HepG2 (cell line): Measurements from ENCODE around the gene NDRG3. TPM values are rescaled to one million over a fixed set of nuclear protein-coding genes. Genes with fewer than 3 reads are reported as not detected.

Source experiments
- AHR ChIP-seq: IDR thresholded peaks from 2 replicates; pipeline ENCODE4 v1.6.1; 2018; ENCODE audit warnings: missing genetic modification reagents, missing compliant biosample characterization
- CREM ChIP-seq, 2 experiments: sonication (generic) in 1 of 2; formaldehyde crosslinking in 1 of 2; IDR thresholded peaks; 2 replicates each; pipeline versions ENCODE4 v1.4.0 to v1.6.1; 2016 to 2020; ENCODE audit warnings: antibody characterized with exemption in 1 of 2, mild to moderate bottlenecking in 1 of 2, missing genetic modification reagents in 1 of 2
- HMG20B ChIP-seq: conservative IDR thresholded peaks from 2 replicates; pipeline ENCODE4 v1.6.1; 2016; ENCODE audit warnings: missing genetic modification reagents, missing compliant biosample characterization
- HNF4A ChIP-seq: sonication (generic); formaldehyde crosslinking; IDR thresholded peaks from 2 replicates; pipeline ENCODE4 v1.4.0; 2020; ENCODE audit warnings: missing genetic modification reagents
- MTA3 ChIP-seq: sonication (generic); formaldehyde crosslinking; IDR thresholded peaks from 2 replicates; pipeline ENCODE4 v1.4.0; 2020; ENCODE audit warnings: missing genetic modification reagents
- NFE2L2 ChIP-seq: fragments of 150-350 bp; IDR thresholded peaks from 2 replicates; pipeline ENCODE4 v1.6.1; 2014; ENCODE audit warnings: low read length
- RFX3 ChIP-seq: IDR thresholded peaks from 2 replicates; pipeline ENCODE4 v1.6.1; 2016; ENCODE audit warnings: missing biosample characterization, missing genetic modification reagents
- SOX6 ChIP-seq, 2 experiments: fragments of 450-650 bp in 1 of 2; sonication (generic) in 1 of 2; formaldehyde crosslinking in 1 of 2; IDR thresholded peaks; 2 replicates each; pipeline versions ENCODE4 v1.4.0 to v1.6.1; 2017 to 2020; ENCODE audit warnings: antibody characterized with exemption in 1 of 2, mild to moderate bottlenecking in 1 of 2, missing genetic modification reagents in 1 of 2
- TAF1 ChIP-seq: sonication (generic); formaldehyde crosslinking; IDR thresholded peaks from 2 replicates; pipeline ENCODE4 v1.4.0; 2020; ENCODE audit warnings: missing genetic modification reagents
- ZC3H13 ChIP-seq: sonication (generic); formaldehyde crosslinking; IDR thresholded peaks from 2 replicates; pipeline ENCODE4 v1.8.1; 2023; ENCODE audit warnings: mild to moderate bottlenecking, missing genetic modification reagents, moderate library complexity
- ZNF274 ChIP-seq: sonication (generic); formaldehyde crosslinking; IDR thresholded peaks from 2 replicates; pipeline ENCODE4 v1.5.1; 2020; ENCODE audit warnings: mild to moderate bottlenecking, missing genetic modification reagents
- ZNF335 ChIP-seq: sonication (generic); formaldehyde crosslinking; IDR thresholded peaks from 2 replicates; pipeline ENCODE4 v1.4.0; 2020; ENCODE audit warnings: missing genetic modification reagents
- ZNF546 ChIP-seq: sonication (generic); formaldehyde crosslinking; conservative IDR thresholded peaks from 2 replicates; pipeline ENCODE4 v1.8.1; 2023; ENCODE audit warnings: mild to moderate bottlenecking, missing genetic modification reagents
- ZNF569 ChIP-seq: sonication (generic); formaldehyde crosslinking; IDR thresholded peaks from 2 replicates; pipeline ENCODE4 v1.5.0; 2020; ENCODE audit warnings: mild to moderate bottlenecking, missing genetic modification reagents, moderate library complexity, borderline replicate concordance
- ZNF747 ChIP-seq: sonication (generic); formaldehyde crosslinking; IDR thresholded peaks from 2 replicates; pipeline ENCODE4 v1.8.1; 2023; ENCODE audit warnings: missing genetic modification reagents, mild to moderate bottlenecking, borderline replicate concordance
- polyA plus RNA-seq, 8 experiments: library from polyadenylated mRNA; depleted of rRNA in 3 of 8; stranded (reverse) in 7 of 8; unstranded in 1 of 8; fragments of >200 nt; fragmentation: Illumina TruSeq in 4 of 8; extraction: Trizol in 4 of 8; gene quantifications; 2 replicates each; pipeline versions ENCODE4 v1.2.1 to v1.2.3, GENCODE V29; 2011 to 2016; ENCODE audit warnings: low read depth in 4 of 8, missing spikeins in 1 of 8, mixed read lengths in 1 of 8; ENCODE audit not compliant: insufficient read depth in 1 of 8
- total RNA-seq, 5 experiments: library from RNA; depleted of rRNA; stranded (reverse); fragments of >200 nt; fragmentation: Illumina TruSeq; extraction: Trizol; gene quantifications; 2 replicates each; pipeline ENCODE4 v1.2.3, GENCODE V29; 2016; ENCODE audit warnings: low read depth in 1 of 5
- TF ChIP-seq, protein P1 (sequence below): sonication (generic); formaldehyde crosslinking; IDR thresholded peaks from 2 replicates; pipeline ENCODE4 v1.9.0; 2021; ENCODE audit warnings: missing genetic modification reagents, borderline replicate concordance
- TF ChIP-seq, protein P2 (sequence below): sonication (generic); formaldehyde crosslinking; IDR thresholded peaks from 2 replicates; pipeline ENCODE4 v1.4.0; 2020; ENCODE audit warnings: missing genetic modification reagents, mild to moderate bottlenecking, borderline replicate concordance
- TF ChIP-seq, protein P3 (sequence below): sonication (generic); formaldehyde crosslinking; IDR thresholded peaks from 2 replicates; pipeline ENCODE4 v1.8.0; 2022; ENCODE audit warnings: low read depth, missing genetic modification reagents
- TF ChIP-seq, protein P4 (sequence below): sonication (generic); formaldehyde crosslinking; IDR thresholded peaks from 2 replicates; pipeline ENCODE4 v1.4.0; 2020; ENCODE audit warnings: low read depth, mild to moderate bottlenecking, missing genetic modification reagents
- TF ChIP-seq, protein P5 (sequence below): sonication (generic); formaldehyde crosslinking; IDR thresholded peaks from 2 replicates; pipeline ENCODE4 v1.5.0; 2020; ENCODE audit warnings: missing genetic modification reagents
- TF ChIP-seq, protein P6 (sequence below): fragments of 450-650 bp; IDR thresholded peaks from 2 replicates; pipeline ENCODE4 v1.6.1; 2016

NDRG3 gene
- total and polyA plus RNA-seq, 2 of the 13 experiments (the other 11 are each of a cell fraction or from before 2014, with no cell fraction given): 36.0 to 40.5 TPM

DNA sequence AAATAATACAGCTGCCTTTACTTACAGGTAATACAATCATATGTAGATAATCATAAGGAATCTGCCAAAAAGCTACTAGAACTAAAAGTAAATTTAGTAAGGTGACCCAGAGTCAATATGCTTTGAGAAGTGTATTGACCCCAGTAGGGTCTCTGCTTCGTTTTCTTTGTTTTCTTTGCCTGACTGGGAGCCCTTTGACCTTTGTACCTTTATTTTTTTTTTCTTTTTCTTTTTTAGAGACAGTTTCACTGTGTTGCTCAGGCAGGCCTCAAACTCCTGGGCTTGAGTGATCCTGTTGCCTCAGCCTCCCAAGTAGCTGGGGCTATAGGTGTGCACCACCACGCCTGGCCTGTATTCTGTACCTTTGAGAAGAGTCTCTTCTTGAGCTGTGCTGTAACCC, 122.4 kb downstream of the NDRG3 start (continued):
- TF ChIP-seq, protein P1, sequence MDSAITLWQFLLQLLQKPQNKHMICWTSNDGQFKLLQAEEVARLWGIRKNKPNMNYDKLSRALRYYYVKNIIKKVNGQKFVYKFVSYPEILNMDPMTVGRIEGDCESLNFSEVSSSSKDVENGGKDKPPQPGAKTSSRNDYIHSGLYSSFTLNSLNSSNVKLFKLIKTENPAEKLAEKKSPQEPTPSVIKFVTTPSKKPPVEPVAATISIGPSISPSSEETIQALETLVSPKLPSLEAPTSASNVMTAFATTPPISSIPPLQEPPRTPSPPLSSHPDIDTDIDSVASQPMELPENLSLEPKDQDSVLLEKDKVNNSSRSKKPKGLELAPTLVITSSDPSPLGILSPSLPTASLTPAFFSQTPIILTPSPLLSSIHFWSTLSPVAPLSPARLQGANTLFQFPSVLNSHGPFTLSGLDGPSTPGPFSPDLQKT (CRISPR knock-in tag): no peak
- TF ChIP-seq AHR (CRISPR knock-in tag): no peak
- TF ChIP-seq, protein P2, sequence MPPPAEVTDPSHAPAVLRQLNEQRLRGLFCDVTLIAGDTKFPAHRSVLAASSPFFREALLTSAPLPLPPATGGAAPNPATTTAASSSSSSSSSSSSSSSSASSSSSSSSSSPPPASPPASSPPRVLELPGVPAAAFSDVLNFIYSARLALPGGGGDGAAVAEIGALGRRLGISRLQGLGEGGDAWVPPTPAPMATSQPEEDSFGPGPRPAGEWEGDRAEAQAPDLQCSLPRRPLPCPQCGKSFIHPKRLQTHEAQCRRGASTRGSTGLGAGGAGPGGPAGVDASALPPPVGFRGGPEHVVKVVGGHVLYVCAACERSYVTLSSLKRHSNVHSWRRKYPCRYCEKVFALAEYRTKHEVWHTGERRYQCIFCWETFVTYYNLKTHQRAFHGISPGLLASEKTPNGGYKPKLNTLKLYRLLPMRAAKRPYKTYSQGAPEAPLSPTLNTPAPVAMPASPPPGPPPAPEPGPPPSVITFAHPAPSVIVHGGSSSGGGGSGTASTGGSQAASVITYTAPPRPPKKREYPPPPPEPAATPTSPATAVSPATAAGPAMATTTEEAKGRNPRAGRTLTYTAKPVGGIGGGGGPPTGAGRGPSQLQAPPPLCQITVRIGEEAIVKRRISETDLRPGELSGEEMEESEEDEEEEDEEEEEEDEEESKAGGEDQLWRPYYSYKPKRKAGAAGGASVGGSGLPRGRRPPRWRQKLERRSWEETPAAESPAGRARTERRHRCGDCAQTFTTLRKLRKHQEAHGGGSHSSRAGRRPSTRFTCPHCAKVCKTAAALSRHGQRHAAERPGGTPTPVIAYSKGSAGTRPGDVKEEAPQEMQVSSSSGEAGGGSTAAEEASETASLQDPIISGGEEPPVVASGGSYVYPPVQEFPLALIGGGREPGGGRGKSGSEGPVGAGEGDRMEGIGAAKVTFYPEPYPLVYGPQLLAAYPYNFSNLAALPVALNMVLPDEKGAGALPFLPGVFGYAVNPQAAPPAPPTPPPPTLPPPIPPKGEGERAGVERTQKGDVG: no peak
- TF ChIP-seq, protein P3, sequence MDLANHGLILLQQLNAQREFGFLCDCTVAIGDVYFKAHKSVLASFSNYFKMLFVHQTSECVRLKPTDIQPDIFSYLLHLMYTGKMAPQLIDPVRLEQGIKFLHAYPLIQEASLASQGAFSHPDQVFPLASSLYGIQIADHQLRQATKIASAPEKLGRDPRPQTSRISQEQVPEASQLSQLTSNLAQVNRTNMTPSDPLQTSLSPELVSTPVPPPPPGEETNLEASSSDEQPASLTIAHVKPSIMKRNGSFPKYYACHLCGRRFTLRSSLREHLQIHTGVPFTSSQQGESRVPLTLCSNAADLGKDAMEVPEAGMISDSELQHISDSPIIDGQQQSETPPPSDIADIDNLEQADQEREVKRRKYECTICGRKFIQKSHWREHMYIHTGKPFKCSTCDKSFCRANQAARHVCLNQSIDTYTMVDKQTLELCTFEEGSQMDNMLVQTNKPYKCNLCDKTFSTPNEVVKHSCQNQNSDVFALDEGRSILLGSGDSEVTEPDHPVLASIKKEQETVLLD (CRISPR knock-in tag): no peak
- no peak for TF ChIP-seq ZNF335 (CRISPR knock-in tag)
- peak; percentile 84 for TF ChIP-seq HNF4A (CRISPR knock-in tag)
- no peak for TF ChIP-seq ZNF546 (CRISPR knock-in tag)
- no peak for TF ChIP-seq HMG20B (CRISPR knock-in tag)
- TF ChIP-seq, protein P4, sequence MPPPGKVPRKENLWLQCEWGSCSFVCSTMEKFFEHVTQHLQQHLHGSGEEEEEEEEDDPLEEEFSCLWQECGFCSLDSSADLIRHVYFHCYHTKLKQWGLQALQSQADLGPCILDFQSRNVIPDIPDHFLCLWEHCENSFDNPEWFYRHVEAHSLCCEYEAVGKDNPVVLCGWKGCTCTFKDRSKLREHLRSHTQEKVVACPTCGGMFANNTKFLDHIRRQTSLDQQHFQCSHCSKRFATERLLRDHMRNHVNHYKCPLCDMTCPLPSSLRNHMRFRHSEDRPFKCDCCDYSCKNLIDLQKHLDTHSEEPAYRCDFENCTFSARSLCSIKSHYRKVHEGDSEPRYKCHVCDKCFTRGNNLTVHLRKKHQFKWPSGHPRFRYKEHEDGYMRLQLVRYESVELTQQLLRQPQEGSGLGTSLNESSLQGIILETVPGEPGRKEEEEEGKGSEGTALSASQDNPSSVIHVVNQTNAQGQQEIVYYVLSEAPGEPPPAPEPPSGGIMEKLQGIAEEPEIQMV (CRISPR knock-in tag): no peak
- no peak for TF ChIP-seq MTA3
- no peak for TF ChIP-seq ZNF274 (CRISPR knock-in tag)
- TF ChIP-seq, protein P5, sequence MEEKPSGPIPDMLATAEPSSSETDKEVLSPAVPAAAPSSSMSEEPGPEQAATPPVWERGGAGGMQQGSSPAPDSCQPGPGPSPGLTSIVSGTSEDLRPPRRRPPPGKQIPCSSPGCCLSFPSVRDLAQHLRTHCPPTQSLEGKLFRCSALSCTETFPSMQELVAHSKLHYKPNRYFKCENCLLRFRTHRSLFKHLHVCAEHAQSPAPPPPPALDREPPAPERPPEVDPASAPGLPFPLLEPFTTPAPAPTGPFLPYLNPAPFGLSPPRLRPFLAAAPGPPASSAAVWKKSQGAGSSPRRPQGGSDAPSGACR: peak; percentile 37; the same call in 1 of the 2 replicates
- no peak for TF ChIP-seq SOX6 (IDR thresholded peaks at IDR 0.05)
- TF ChIP-seq SOX6 (CRISPR knock-in tag; IDR thresholded peaks at IDR 0.05): peak; percentile 70
- TF ChIP-seq RFX3 (CRISPR knock-in tag): no peak
- TF ChIP-seq ZNF747: no peak
- peak; percentile 59; the same call in 1 of the 2 replicates for TF ChIP-seq CREM (IDR thresholded peaks at IDR 0.05)
- no peak for TF ChIP-seq CREM (CRISPR knock-in tag; IDR thresholded peaks at IDR 0.05)
- TF ChIP-seq NFE2L2: no peak
- TF ChIP-seq ZC3H13 (CRISPR knock-in tag): no peak
- TF ChIP-seq ZNF569 (CRISPR knock-in tag): no peak
- TF ChIP-seq TAF1 (CRISPR knock-in tag): no peak
- TF ChIP-seq, protein P6, sequence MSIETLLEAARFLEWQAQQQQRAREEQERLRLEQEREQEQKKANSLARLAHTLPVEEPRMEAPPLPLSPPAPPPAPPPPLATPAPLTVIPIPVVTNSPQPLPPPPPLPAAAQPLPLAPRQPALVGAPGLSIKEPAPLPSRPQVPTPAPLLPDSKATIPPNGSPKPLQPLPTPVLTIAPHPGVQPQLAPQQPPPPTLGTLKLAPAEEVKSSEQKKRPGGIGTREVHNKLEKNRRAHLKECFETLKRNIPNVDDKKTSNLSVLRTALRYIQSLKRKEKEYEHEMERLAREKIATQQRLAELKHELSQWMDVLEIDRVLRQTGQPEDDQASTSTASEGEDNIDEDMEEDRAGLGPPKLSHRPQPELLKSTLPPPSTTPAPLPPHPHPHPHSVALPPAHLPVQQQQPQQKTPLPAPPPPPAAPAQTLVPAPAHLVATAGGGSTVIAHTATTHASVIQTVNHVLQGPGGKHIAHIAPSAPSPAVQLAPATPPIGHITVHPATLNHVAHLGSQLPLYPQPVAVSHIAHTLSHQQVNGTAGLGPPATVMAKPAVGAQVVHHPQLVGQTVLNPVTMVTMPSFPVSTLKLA: no peak
